HCT116 (cell line): ENCODE measurements around the gene APLP1. TPM values are rescaled to one million over a fixed set of nuclear protein-coding genes. Genes with fewer than 3 reads are reported as not detected.

ENCODE experiments used
- ATAC-seq: fragments of 200-7000 bp; cut with Tn5 transposase; 2 replicates; pipeline ENCODE4 v1.9.1; 2020; ENCODE audit warnings: mild to moderate bottlenecking, moderate library complexity
- BruUV-seq: library from RNA; stranded (reverse); fragments of 400-500 nt; replicated peaks from 2 replicates; lab custom pipeline; 2021; lab: Mats Ljungman, UMichigan
- CTCF ChIA-PET: fragments of 300-600 bp; sonication (Branson Sonifier 250); formaldehyde crosslinking; loops from one replicate; lab custom pipeline; 2021; ENCODE audit warnings: antibody characterized with exemption; lab: Charles Lee
- POLR2A ChIA-PET: fragments of 300-600, 350-600 bp; sonication (Branson Sonifier 250); formaldehyde crosslinking; loops from one replicate; lab custom pipeline; 2021; ENCODE audit warnings: antibody characterized with exemption; lab: Charles Lee
- RAD21 ChIA-PET, 2 experiments: fragments of 300-600 bp; sonication (Branson Sonifier 250); formaldehyde crosslinking; loops; one replicate each; lab custom pipeline; 2023; ENCODE audit warnings: low total read pairs in 2 of 2; ENCODE audit not compliant: uncharacterized antibody in 2 of 2, unreplicated experiment in 2 of 2, low non-redundant PET in 1 of 2; lab: Charles Lee
- DNase-seq: peaks from one replicate; pipeline ENCODE4 v3.0.0-alpha.2; 2010; ENCODE audit warnings: low read depth, low spot score
- H2AFZ ChIP-seq: fragments of 200-600 bp; shearing (Covaris generic), sonication (generic); 2 replicates; pipeline ENCODE4 v1.6.1; 2017; ENCODE audit warnings: low read depth, mixed run types, mixed read lengths, antibody characterized with exemption, low read length; ENCODE audit not compliant: poor library complexity, severe bottlenecking
- H3K27ac ChIP-seq: 2 replicates; pipeline ENCODE4 v1.5.1; 2012; ENCODE audit warnings: low read depth, low read length
- H3K27me3 ChIP-seq: fragments of 200-600 bp; sonication (generic); 2 replicates; pipeline ENCODE4 v1.6.1; 2016; ENCODE audit warnings: mixed run types, low read length, mixed read lengths; ENCODE audit not compliant: insufficient read depth
- H3K36me3 ChIP-seq, 2 experiments: fragments of 200-500 bp in 1 of 2; fragments of 200-600 bp in 1 of 2; sonication (Bioruptor generic) in 1 of 2; sonication (generic) in 1 of 2; 2 replicates each; pipeline versions ENCODE4 v1.5.1 to v1.6.1; 2014 to 2016; ENCODE audit warnings: low read length in 2 of 2, inconsistent platforms in 1 of 2, mixed read lengths in 1 of 2, mixed run types in 1 of 2; ENCODE audit not compliant: insufficient read depth in 2 of 2, control insufficient read depth in 1 of 2
- H3K4me1 ChIP-seq, 2 experiments: fragments of 200-600 bp in 1 of 2; sonication (generic) in 1 of 2; 2 replicates each; pipeline versions ENCODE4 v1.5.1 to v1.6.1; 2012 to 2017; ENCODE audit warnings: low read length in 2 of 2, inconsistent platforms in 1 of 2, mild to moderate bottlenecking in 1 of 2, mixed read lengths in 1 of 2, mixed run types in 1 of 2, moderate library complexity in 1 of 2; ENCODE audit not compliant: insufficient read depth in 2 of 2, control insufficient read depth in 1 of 2
- H3K4me2 ChIP-seq: fragments of 200-600 bp; sonication (generic); 2 replicates; pipeline ENCODE4 v1.6.1; 2017; ENCODE audit warnings: mixed run types, low read length, mixed read lengths
- H3K4me3 ChIP-seq, 2 experiments: fragments of 200-600 bp in 1 of 2; sonication (generic) in 1 of 2; replicated peaks in 1 of 2; 2 replicates each; pipeline ENCODE4 v1.5.1; 2011 to 2016; ENCODE audit warnings: low read length in 2 of 2, control low read depth in 1 of 2, low read depth in 1 of 2, mild to moderate bottlenecking in 1 of 2, mixed read lengths in 1 of 2, mixed run types in 1 of 2
- H3K79me2 ChIP-seq: fragments of 200-600 bp; sonication (generic); 2 replicates; pipeline ENCODE4 v1.6.1; 2017; ENCODE audit warnings: mild to moderate bottlenecking, mixed run types, low read length, moderate library complexity, mixed read lengths; ENCODE audit not compliant: insufficient read depth
- H3K9ac ChIP-seq: fragments of 200-600 bp; sonication (generic); 2 replicates; pipeline ENCODE4 v1.6.1; 2016; ENCODE audit warnings: low read length, mixed read lengths
- H3K9me2 ChIP-seq: fragments of 200-600 bp; sonication (generic), shearing (Covaris generic); 2 replicates; pipeline ENCODE4 v1.6.1; 2017; ENCODE audit warnings: mixed run types, mild to moderate bottlenecking, moderate library complexity; ENCODE audit not compliant: insufficient read depth
- H3K9me3 ChIP-seq, 2 experiments: fragments of 200-500 bp in 1 of 2; fragments of 200-600 bp in 1 of 2; sonication (Bioruptor generic) in 1 of 2; sonication (generic) in 1 of 2; 2 replicates each; pipeline ENCODE4 v1.6.1; 2014 to 2017; ENCODE audit warnings: low read length in 2 of 2, mixed read lengths in 2 of 2, inconsistent platforms in 1 of 2, low read depth in 1 of 2, mild to moderate bottlenecking in 1 of 2, mixed run types in 1 of 2, moderate library complexity in 1 of 2; ENCODE audit not compliant: control insufficient read depth in 1 of 2, insufficient read depth in 1 of 2
- H4K20me1 ChIP-seq: fragments of 200-600 bp; sonication (generic), shearing (Covaris generic); 2 replicates; pipeline ENCODE4 v1.6.1; 2017; ENCODE audit warnings: mixed run types, mild to moderate bottlenecking, moderate library complexity; ENCODE audit not compliant: insufficient read depth
- RAD21 ChIP-seq: IDR thresholded peaks from 2 replicates; pipeline ENCODE4 v1.6.1; 2012; ENCODE audit warnings: low read depth, mild to moderate bottlenecking
- SRF ChIP-seq: IDR thresholded peaks from 2 replicates; pipeline ENCODE4 v1.6.1; 2012; ENCODE audit warnings: low read depth
- TCF7L2 ChIP-seq: IDR thresholded peaks from 2 replicates; pipeline ENCODE4 v1.7.0; 2011; ENCODE audit warnings: borderline replicate concordance, inconsistent platforms; ENCODE audit not compliant: insufficient read depth, insufficient read length; ENCODE audit errors: extremely low read depth
- YY1 ChIP-seq: IDR thresholded peaks from 2 replicates; pipeline ENCODE4 v1.6.1; 2011; ENCODE audit warnings: low read length, low read depth, moderate library complexity, mild to moderate bottlenecking; ENCODE audit not compliant: insufficient replicate concordance; ENCODE audit errors: extremely low read depth
- ZNF274 ChIP-seq: fragments of 200-500 bp; sonication (Bioruptor generic); IDR thresholded peaks from 2 replicates; pipeline ENCODE4 v1.6.1; 2014; ENCODE audit warnings: mild to moderate bottlenecking, low read depth, low read length, inconsistent platforms
- intact Hi-C: fragments of 100-400 bp; cut with micrococcal nuclease; formaldehyde crosslinking; loops from 2 replicates; pipeline ENCODE4 v1.10.0; 2022
- total RNA-seq: library from RNA; stranded (reverse); gene quantifications from one replicate; pipeline ENCODE4 v1.2.1, GENCODE V29; 2021; ENCODE audit not compliant: unreplicated experiment
- TF ChIP-seq, protein P1 (sequence below): IDR thresholded peaks from 2 replicates; pipeline ENCODE4 v1.6.1; 2012; ENCODE audit warnings: low read depth
- TF ChIP-seq, protein P2 (sequence below), 3 experiments: fragments of 200-600 bp in 1 of 3; sonication (generic) in 1 of 3; IDR thresholded peaks in 2 of 3; conservative IDR thresholded peaks in 1 of 3; 2 replicates each; pipeline ENCODE4 v1.5.1; 2012 to 2017; ENCODE audit warnings: low read depth in 2 of 3, low read length in 2 of 3, antibody characterized with exemption in 1 of 3, borderline replicate concordance in 1 of 3, control low read depth in 1 of 3, mild to moderate bottlenecking in 1 of 3, mixed read lengths in 1 of 3, mixed run types in 1 of 3, moderate library complexity in 1 of 3; ENCODE audit not compliant: insufficient read depth in 1 of 3
- TF ChIP-seq, protein P3 (sequence below): IDR thresholded peaks from 2 replicates; pipeline ENCODE4 v1.6.1; 2012

APLP1 gene
- total RNA-seq, 1 experiment from 2014 or later = 41.2 TPM

DNA sequence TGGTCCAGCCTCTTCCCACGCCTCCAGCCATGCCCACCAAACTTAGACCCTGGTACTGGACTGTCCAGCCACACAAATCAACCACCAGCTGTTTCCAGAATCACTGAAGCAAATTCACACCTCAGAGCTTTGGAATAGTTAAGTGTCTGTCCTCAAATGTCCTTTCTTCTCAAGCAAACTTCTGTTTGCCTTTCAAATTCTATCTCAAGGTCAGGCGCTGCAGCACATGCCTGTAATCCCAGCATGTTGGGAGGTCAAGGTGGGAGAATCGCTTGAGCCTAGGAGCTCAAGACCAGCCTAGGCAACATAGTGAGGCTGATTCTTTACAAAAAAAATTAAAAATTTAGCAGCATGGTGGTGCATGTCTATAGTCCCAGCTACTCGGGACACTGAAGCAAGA lies 36.3 kb upstream of the APLP1 start:
- BruUV-seq = no TSS peak
- RAD21 ChIA-PET = no interaction called here

DNA sequence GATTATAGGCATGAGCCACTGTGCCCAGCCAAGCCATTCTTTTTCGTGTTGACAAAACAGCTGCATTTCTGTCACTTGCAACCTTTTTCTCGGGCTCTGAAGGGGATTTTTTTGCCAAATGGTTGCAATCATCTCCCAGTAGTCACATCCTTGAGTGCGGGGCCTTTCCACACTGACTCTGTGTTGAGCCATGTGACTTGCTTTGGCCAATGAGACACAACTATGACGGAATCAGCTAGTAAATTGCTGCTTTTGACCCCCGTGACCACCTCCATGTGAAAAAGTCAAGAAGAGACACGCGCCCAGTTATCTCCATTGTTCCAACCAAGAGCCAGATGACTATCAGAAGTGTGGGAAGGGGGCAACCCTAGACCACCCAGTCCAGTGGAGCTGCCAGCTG lies 34.4 kb upstream of the APLP1 start:
- Histone ChIP-seq H3K4me2 (no peak overlapping the region), H3K27me3 (peaks cover 39% of the 10 kb centered on the region; the same call in 1 of the 2 replicates), H3K9ac (no peak overlapping the region), H3K4me3 (no peak overlapping the region), H3K4me1 (no peaks in the 10 kb centered on the region), H3K79me2 (no peaks in the 10 kb centered on the region), H3K36me3 (no peaks in the 10 kb centered on the region)
- POLR2A ChIA-PET = no interaction called here
- DNase-seq = no peak
- RAD21 ChIA-PET = no interaction called here
- TF ChIP-seq RAD21 (no peak), ZNF274 (no peak), TCF7L2 (no peak), YY1 (no peak), SRF (no peak)
- TF ChIP-seq, protein P1, sequence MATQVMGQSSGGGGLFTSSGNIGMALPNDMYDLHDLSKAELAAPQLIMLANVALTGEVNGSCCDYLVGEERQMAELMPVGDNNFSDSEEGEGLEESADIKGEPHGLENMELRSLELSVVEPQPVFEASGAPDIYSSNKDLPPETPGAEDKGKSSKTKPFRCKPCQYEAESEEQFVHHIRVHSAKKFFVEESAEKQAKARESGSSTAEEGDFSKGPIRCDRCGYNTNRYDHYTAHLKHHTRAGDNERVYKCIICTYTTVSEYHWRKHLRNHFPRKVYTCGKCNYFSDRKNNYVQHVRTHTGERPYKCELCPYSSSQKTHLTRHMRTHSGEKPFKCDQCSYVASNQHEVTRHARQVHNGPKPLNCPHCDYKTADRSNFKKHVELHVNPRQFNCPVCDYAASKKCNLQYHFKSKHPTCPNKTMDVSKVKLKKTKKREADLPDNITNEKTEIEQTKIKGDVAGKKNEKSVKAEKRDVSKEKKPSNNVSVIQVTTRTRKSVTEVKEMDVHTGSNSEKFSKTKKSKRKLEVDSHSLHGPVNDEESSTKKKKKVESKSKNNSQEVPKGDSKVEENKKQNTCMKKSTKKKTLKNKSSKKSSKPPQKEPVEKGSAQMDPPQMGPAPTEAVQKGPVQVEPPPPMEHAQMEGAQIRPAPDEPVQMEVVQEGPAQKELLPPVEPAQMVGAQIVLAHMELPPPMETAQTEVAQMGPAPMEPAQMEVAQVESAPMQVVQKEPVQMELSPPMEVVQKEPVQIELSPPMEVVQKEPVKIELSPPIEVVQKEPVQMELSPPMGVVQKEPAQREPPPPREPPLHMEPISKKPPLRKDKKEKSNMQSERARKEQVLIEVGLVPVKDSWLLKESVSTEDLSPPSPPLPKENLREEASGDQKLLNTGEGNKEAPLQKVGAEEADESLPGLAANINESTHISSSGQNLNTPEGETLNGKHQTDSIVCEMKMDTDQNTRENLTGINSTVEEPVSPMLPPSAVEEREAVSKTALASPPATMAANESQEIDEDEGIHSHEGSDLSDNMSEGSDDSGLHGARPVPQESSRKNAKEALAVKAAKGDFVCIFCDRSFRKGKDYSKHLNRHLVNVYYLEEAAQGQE = no peak
- TF ChIP-seq, protein P2, sequence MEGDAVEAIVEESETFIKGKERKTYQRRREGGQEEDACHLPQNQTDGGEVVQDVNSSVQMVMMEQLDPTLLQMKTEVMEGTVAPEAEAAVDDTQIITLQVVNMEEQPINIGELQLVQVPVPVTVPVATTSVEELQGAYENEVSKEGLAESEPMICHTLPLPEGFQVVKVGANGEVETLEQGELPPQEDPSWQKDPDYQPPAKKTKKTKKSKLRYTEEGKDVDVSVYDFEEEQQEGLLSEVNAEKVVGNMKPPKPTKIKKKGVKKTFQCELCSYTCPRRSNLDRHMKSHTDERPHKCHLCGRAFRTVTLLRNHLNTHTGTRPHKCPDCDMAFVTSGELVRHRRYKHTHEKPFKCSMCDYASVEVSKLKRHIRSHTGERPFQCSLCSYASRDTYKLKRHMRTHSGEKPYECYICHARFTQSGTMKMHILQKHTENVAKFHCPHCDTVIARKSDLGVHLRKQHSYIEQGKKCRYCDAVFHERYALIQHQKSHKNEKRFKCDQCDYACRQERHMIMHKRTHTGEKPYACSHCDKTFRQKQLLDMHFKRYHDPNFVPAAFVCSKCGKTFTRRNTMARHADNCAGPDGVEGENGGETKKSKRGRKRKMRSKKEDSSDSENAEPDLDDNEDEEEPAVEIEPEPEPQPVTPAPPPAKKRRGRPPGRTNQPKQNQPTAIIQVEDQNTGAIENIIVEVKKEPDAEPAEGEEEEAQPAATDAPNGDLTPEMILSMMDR (IDR thresholded peaks at IDR 0.05 in 2 of 3, conservative IDR thresholded peaks at IDR 0.05 in 1 of 3; ENCODE audit: borderline replicate concordance in 1 of 3, insufficient read depth in 1 of 3, low read depth in 2 of 3, low read length in 2 of 3) = no peak
- TF ChIP-seq, all 23 proteins: peak for 0
- CTCF ChIA-PET = no interaction called here
- BruUV-seq = no TSS peak
- H3K27ac ChIP-seq = no peak overlapping the region
- H4K20me1 ChIP-seq = no peaks in the 10 kb centered on the region
- no peak overlapping the region for H2AFZ ChIP-seq
- no peaks in the 10 kb centered on the region for H3K9me2 ChIP-seq
- no peak for ATAC-seq
- intact Hi-C loops = no loop called here
- H3K9me3 ChIP-seq = no peaks in the 10 kb centered on the region

More for the DNA sequence above, 36.3 kb upstream of the APLP1 start:
- no peak for DNase-seq
- Histone ChIP-seq H3K4me3 (no peak overlapping the region), H3K9me2 (no peaks in the 10 kb centered on the region), H4K20me1 (no peaks in the 10 kb centered on the region), H3K27ac (no peak overlapping the region), H2AFZ (no peak overlapping the region), H3K27me3 (peaks cover 38% of the 10 kb centered on the region; the same call in 1 of the 2 replicates), H3K4me2 (no peak overlapping the region), H3K36me3 (no peaks in the 10 kb centered on the region), H3K9ac (no peak overlapping the region), H3K4me1 (no peaks in the 10 kb centered on the region), H3K9me3 (no peaks in the 10 kb centered on the region), H3K79me2 (no peaks in the 10 kb centered on the region)
- TF ChIP-seq, protein P3, sequence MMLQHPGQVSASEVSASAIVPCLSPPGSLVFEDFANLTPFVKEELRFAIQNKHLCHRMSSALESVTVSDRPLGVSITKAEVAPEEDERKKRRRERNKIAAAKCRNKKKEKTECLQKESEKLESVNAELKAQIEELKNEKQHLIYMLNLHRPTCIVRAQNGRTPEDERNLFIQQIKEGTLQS = no peak
- POLR2A ChIA-PET = no interaction called here
- intact Hi-C loops = no loop called here
- ATAC-seq = no peak
- CTCF ChIA-PET = no interaction called here
